HUDEP-2 (cell line): ENCODE measurements around the gene PLEKHH1.
A peak's percentile ranks its signal among the peaks of the same experiment; 100 is the strongest.

ENCODE experiments used
- DNase-seq, 76 experiments: peaks; one replicate each; lab custom pipeline; 2025; ENCODE audit not compliant: unreplicated experiment in 76 of 76; lab: John Stamatoyannopoulos, UW

The PLEKHH1 gene

DNA sequence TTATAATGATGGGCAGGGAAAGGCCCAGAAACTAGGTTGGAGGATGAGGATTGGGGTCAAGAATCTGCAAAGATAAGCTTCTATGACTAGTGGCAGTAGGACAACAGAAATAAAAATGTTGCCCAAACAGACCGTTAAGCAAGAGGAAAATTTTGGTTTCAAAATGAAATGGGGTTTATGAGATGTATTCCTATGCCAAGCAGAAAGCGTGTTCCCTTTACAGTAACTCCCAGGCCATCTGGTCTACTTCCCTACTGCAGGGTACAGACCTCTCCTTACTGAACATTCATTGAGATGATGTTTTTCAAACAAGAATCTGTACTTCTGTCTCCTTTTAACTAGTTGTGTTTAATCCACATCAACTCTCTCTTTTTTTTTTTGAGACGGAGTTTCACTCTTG lies 24.1 kb upstream of the PLEKHH1 start:
- no peak for DNase-seq

DNA sequence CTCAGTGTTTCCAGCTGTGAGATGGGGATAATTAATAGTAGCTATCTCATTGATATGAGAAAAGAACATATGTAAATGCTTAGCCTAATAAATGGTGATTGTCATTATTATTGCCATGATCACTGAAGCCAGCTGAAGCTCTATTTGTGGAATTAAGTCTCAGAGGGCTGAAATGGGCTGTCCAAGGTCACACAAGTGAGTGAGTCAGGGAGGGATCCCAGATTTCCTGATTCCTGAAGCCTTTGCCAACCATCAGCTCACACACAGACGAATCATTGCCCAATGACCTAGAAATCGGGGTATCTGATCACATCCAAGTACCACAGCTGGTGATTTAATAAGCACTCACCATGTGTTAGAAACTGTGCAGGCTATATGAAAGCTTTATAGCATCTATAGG lies 23.0 kb upstream of the PLEKHH1 start:
- no peak for DNase-seq

DNA sequence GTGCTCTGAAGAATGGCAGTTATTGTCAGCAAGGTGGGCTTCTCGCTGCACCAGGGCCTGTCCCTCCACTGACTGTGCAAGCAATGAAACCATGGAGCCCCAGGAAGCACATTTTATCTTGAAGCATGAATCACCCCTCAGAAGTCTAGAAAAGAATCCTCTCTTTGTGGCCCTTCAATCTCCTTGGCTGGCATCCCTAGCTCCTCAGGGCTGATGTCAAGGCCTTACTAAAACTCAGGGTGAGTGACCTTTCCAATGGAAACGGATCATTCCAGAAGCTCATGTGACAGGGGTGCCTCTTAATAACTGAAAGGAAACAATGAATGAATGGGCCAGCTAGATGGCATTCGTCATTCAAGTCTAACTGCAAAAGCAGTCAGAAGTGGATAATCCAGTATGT lies 22.3 kb upstream of the PLEKHH1 start:
- DNase-seq = no peak

- no peak for DNase-seq
Measured at GRCh38 chr14:67512463-67513310, 20.4 kb upstream of the PLEKHH1 start.

GRCh38 chr14:67513631-67514108 lies 19.4 kb upstream of the PLEKHH1 start:
- no peak for DNase-seq

- DNase-seq = no peak
Measured at GRCh38 chr14:67514203-67514607, 18.9 kb upstream of the PLEKHH1 start.

- DNase-seq = peak in 2 of 76 experiments; percentile 2 to 12
Measured at GRCh38 chr14:67514650-67515385, 18.3 kb upstream of the PLEKHH1 start.

DNA sequence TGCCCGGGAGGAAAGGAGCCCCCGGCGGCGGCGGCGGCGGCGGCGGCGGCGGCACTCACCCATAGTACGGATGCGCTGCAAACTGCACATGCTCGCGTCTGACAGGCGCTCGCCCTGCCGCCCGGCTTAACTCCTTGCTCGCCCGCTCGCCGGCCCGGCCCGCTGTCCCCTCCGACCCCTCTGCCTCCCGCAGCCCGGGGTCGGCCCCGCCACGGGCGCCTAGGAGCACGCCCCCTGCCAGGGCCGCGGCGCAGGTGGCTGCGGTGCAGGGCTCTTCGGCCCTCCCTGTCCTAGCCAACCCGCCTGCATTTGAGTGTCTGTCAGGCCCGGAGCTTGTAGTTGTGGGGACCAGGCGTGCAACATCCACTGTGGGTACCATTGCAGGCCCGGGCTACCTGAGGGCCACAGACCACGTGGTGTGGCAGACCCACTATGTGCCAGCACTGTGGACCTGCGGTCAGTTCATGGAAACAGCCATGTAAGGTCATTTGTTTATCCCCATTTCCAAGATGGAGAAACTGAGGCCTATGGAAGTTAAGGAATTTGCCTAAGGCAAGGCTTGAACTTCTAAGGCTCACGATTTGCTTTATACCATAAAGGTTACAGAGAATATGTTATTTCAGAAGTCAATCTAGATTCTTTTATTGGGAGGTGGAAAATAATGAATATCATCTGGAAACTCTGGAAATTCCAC lies 17.6 kb upstream of the PLEKHH1 start:
- peak in 2 of 76 experiments; percentile 11 to 13 for DNase-seq

GRCh38 chr14:67516676-67517075 lies 16.4 kb upstream of the PLEKHH1 start:
- DNase-seq = no peak

DNA sequence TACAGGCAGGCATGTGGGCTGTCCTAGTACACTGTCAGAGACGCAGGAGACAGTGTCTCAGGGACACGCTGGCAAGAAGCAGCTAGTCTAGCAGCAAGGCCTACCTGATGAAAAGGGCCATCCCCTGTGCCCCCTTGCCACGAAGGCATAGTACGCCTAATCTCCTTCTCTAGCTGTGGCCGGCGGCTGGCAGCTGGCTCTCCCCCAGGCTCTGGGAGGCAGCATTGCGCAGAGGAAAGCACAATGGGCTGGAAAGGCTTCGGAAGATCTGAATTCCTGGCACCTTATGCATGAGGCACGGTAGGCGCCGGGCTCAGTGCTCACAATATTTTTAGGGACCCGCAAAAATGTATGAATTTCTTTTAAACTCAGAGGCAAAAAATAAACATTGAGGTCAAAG lies 16.0 kb upstream of the PLEKHH1 start:
- DNase-seq = no peak

DNA sequence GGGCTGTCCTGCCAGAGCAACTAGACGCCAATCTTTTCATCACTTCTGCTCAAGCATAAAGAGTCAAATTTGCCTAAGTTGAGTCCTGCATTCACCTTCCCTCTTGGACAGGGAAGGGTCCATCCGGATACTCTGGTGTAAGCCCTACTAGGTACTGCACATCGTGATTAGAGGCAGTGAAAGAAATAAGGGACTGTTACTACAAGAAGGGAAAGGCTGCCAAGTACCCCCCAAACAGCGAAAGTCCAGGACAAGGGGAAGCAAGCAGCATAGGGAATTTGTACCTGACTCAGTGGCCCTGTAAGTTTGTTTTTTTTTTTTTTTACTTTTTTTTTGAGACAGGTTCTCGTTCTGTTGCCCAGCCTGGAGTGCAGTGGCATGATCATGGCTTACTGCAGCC lies 13.7 kb upstream of the PLEKHH1 start:
- DNase-seq = no peak

DNA sequence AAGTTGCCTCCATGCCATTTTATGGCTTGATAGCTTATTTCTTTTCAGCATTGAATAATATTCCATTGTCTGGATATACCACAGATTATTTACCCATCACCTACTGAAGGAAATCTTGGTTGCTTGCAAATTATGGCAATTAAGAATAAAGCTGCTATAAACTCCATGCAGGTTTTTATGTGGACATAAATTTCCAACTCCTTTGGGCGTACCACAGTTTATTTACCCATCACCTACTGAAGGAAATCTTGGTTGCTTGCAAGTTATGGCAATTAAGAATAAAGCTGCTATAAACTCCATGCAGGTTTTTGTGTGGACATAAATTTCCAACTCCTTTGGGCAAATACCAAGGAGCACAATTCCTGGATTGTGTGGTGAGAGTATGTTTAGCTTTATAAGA lies 12.6 kb upstream of the PLEKHH1 start:
- DNase-seq = no peak

- no peak for DNase-seq
Measured at GRCh38 chr14:67522270-67522669, 10.8 kb upstream of the PLEKHH1 start.

DNA sequence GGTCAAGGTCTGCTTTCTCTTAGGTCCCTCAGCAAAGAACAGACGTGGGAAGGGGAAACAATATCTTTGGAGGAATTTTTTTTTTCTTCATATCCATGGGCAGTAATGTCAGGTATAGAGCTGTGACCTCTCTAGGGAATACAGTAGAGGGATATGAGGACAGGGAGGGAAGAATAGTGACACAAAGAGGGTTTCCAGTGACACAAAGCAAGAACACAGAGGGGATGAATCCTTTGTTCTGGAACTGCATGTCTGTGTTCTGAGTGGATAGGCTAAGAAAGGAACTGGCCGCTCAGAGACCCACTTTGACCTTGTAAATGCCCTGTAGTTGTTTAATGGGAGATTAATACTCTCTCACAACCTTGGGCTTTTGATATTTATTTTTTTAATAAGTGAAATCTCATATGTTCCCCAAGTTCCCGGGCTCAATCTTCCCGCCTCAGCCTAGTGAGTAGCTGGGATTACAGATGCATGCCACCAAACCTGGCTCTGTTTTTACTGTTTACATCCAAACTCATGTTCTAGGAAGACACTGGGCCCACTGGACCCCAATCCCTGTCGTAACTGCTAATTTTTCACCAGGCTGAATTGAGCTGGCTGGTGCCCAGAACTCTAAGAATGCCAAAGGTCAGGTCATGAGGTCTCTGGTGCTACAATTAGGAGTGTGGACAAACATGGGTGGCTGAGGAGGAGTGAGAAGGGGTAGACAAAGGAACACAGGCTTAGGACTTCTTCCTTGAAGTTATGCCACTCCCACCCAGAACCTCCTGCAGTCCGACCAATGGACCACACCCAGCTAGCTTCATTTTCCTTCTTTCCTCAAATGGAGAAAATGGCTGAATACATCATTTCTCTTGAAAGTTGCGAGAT lies 9.1 kb upstream of the PLEKHH1 start:
- DNase-seq = no peak

DNA sequence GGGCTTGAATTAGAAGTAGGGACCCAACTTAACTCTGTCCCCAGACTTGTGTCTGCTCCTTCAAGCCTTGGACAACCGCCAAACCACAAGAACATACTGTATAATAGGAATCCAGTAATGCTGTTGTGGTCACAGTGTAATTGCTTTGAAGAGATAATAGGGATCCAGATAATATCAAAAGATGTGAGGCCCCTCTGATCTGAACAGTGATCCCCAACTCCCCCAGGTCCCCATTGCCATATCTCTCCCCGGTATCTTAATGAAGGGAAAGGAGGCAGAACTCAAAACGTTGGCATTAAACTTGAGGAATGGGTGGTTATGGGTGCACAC lies 8.5 kb upstream of the PLEKHH1 start:
- peak in 40 of 76 experiments; percentile 3 to 61 (median 26) for DNase-seq

GRCh38 chr14:67525389-67525788 lies 7.7 kb upstream of the PLEKHH1 start:
- DNase-seq = no peak

DNA sequence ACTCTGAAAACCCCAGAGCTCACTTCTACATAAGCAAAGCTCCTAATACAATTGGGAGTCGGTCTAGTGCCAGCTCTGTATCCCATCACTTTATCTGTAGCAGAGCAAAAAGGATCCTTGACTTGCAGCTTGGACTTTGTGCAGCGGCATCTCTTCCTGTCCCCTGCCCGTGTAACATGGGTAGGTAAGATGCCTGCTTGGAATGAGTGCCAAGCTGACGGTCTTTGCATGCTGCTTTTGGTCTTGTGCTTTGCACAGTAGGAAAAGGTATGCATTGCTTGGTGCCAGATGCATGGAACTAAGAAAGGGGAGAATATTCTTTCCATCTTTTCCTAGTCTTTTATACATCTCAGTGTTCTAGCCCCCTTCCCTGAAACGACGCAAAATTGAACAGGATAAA lies 6.9 kb upstream of the PLEKHH1 start:
- no peak for DNase-seq

DNA sequence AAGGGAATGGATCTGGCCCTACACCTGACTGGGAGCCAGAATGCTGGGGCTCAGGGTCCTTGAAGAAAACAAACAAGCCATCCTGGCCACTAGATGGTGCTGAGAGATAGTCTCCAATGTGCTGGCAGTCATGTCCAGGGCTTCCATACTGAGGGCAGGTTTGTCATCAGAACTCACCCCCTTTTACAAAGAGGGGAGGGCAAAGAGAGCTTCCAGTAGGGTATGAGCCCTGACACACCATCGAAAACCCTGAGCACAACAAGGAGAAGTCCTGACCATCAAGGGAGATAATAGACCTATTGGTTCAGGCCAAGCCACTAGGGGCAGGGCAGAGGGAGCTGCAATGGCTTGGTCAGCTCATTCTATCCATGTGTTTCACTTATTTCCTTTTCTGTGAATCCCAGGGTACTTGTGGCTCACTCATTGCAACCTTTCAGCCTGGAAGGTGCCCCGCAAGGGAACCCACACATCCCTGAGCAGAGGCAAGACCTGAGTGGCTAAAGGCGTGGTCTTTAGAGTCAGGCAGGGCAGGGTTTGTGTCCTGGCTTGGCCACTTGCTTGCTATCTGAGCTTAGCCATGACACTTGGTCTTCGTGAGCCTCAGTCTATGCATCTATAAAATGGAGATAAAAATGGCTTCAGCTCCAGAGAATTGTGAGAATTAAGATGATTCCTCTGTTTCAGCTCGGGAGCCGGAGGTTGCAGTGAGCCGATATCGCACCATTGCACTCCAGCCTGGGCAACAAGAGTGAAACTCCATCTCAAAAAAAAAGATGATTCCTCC lies 6.2 kb upstream of the PLEKHH1 start:
- DNase-seq = peak in 19 of 76 experiments; percentile 4 to 54 (median 21)

DNA sequence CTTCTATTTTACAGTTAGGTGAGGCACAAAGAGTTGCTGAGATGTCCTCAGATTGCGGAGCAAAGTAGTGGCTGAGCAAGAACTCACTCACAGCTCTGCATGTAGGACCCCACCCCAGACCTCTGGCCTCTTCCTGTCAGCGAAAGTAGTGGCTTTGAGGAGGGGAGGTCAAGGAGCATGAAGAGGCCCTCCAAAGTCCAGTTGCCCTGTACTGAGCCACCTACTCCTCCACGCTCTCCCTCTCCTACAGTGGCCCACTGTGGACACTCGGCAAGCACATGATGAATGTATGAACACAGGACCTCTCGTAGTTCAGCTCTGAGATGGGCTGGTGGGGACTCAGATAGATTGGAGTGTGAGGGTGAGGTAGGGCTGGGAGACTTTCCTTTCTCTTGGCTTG lies 5.3 kb upstream of the PLEKHH1 start:
- no peak for DNase-seq

DNA sequence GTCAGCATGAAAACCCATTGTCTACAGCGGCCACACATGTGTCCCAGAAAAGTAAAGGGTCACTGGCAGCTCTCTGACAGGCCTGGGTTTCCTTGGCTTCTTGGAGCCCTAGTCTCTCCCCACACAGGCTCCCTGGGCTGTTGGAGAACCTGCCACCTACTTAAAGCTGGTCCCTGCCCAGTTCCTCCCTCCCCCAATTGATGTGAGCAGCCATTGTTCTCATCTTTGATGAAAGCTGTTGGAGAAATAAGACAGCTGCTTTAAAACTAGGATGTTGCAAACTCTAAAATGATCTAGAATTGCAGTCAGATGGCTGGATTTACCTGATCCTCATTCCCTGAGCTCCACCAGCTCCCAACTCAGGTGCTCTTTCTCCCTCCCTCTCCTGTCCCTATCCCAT lies 4.8 kb upstream of the PLEKHH1 start:
- DNase-seq = no peak
